KOPT-K1 (cell line): ENCODE results near the gene C8A.

Experiments used
- H3K27ac ChIP-seq: fragments of 200-600 bp; sonication (generic); 2 replicates; pipeline ENCODE4 v1.5.1; 2016; ENCODE audit warnings: antibody characterized with exemption, mild to moderate bottlenecking, low read depth, low read length; ENCODE audit not compliant: poor library complexity, severe bottlenecking
- H3K36me3 ChIP-seq: fragments of 200-600 bp; sonication (generic); 2 replicates; pipeline ENCODE4 v1.5.1; 2017; ENCODE audit warnings: antibody characterized with exemption, mild to moderate bottlenecking, low read length, moderate library complexity; ENCODE audit not compliant: insufficient read depth
- H3K9me3 ChIP-seq: fragments of 200-600 bp; sonication (generic); 2 replicates; pipeline ENCODE4 v1.5.1; 2017; ENCODE audit warnings: antibody characterized with exemption, low read length, mild to moderate bottlenecking; ENCODE audit not compliant: insufficient read depth, poor library complexity, severe bottlenecking

Gene C8A

DNA sequence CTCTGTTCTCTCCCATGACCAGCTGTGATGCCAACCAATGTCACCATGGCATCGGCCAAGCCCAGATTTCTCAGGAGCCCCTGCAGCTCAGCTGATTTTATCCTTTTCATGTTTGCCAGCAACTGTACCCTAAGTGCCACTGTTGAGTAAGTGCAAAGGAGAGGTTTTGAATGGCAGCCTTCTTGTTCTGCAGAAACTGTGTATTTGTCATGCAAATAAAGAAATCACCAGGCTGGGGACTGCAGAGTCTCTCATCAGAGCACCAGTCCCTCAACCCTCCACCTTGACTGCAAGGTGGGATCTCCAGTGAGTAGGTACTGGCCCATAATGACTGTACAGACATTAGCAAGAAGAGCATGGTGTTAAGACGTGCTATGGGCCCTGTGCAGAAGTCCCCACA lies 84.6 kb downstream of the C8A start:
- Histone ChIP-seq H3K9me3 (no peaks in the 10 kb centered on the region), H3K36me3 (no peaks in the 10 kb centered on the region)

GRCh38 chr1:56940039-56940438 lies 85.4 kb downstream of the C8A start:
- H3K36me3 ChIP-seq = no peaks in the 10 kb centered on the region
- no peaks in the 10 kb centered on the region for H3K9me3 ChIP-seq
- no peak overlapping the region for H3K27ac ChIP-seq

More for the DNA sequence above, 84.6 kb downstream of the C8A start:
- H3K27ac ChIP-seq = no peak overlapping the region

GRCh38 chr1:56948403-56949023 lies 93.9 kb downstream of the C8A start:
- no peaks in the 10 kb centered on the region for H3K9me3 ChIP-seq

DNA sequence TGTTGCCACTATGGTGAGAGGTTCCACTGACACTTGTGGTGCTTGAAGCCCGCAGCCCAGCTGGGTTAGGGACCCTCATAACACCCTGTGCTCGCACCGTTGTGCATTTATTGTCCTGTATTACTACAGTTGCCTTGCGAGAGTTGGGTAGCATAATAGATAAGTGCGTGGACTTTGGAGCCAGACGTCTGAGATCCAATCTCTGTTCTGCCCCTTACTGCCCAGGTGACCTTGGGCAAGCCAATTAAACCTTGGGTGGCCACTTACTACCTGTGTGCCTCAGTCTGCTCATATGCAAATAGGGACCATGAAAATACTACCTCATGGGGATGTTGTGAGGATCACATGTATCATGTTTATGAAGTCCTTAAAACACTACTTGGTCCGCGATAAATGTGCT lies 97.9 kb downstream of the C8A start:
- no peak overlapping the region for H3K27ac ChIP-seq
- no peaks in the 10 kb centered on the region for H3K36me3 ChIP-seq
- H3K9me3 ChIP-seq = no peaks in the 10 kb centered on the region

More at GRCh38 chr1:56948403-56949023, 93.9 kb downstream of the C8A start:
- Histone ChIP-seq H3K27ac (no peak overlapping the region), H3K36me3 (no peaks in the 10 kb centered on the region)

DNA sequence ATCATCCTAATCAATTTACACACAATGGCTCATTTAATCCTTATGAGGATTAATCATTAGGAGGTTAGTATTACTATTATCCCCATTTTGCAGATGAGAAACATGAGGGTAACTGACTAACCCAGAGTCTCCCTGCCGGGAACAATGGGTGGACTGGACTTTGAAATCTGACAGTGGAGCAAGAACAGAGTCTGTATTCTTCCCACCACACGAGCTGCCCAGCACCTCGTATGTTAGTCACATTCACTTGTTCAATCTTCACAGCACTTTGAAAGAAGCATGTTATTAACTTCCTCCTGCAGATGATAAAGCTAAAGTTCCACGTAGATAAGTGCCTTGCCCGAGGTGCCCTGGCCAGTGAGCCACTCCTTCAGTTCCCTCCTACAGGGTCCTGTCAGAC lies 98.8 kb downstream of the C8A start:
- H3K9me3 ChIP-seq = no peaks in the 10 kb centered on the region
- H3K36me3 ChIP-seq = no peaks in the 10 kb centered on the region
- no peak overlapping the region for H3K27ac ChIP-seq

DNA sequence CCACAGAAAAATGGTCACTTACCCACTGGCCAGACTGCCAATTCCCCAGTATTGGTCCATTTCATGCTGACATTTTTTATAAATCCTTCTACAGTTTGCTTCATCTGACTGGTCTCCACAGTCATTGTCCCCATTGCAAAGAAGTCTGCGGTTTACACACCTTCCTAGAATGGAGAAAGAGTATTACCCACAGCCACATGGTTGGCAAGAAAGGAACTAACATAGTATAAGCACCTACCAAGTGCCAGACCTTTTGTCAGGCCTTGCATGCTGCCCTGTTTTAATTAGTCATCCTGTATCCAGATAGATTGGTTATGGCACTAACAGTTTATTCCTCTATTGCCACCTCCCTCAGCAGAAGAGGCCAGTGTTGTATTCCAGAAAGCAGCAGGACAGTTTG lies 100.1 kb downstream of the C8A start:
- H3K27ac ChIP-seq = no peak overlapping the region
- H3K36me3 ChIP-seq = no peaks in the 10 kb centered on the region
- H3K9me3 ChIP-seq = no peaks in the 10 kb centered on the region

GRCh38 chr1:56957931-56958330 lies 103.3 kb downstream of the C8A start:
- Histone ChIP-seq H3K36me3 (no peaks in the 10 kb centered on the region), H3K9me3 (no peaks in the 10 kb centered on the region), H3K27ac (no peak overlapping the region)

GRCh38 chr1:56958526-56958925 lies 103.9 kb downstream of the C8A start:
- Histone ChIP-seq H3K27ac (no peak overlapping the region), H3K36me3 (no peaks in the 10 kb centered on the region), H3K9me3 (no peaks in the 10 kb centered on the region)

- Histone ChIP-seq H3K9me3 (no peaks in the 10 kb centered on the region), H3K27ac (no peak overlapping the region), H3K36me3 (no peaks in the 10 kb centered on the region)
These were observed 106.8 kb downstream of the C8A start for GRCh38 chr1:56961426-56961825.

DNA sequence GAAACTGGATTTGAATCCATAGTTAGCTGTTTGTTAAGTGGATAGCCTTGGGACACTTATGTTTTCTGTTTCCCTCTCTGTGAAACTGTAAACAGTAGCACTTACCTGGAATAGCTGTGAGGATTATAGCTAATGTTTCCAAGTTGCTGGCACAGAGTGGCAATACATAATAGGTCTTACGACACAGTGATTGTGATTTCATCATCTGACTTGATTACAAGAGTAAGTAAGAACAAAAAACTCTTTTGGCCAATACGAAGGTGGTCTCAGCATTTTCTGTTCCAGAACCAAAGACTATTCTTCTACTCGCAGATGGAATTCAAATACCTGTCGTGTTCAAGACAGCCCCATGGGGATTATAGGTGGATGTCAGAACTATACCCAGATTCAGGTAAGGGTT lies 109.1 kb downstream of the C8A start:
- no peaks in the 10 kb centered on the region for H3K36me3 ChIP-seq
- no peaks in the 10 kb centered on the region for H3K9me3 ChIP-seq
- no peak overlapping the region for H3K27ac ChIP-seq

- H3K36me3 ChIP-seq = no peaks in the 10 kb centered on the region
- no peaks in the 10 kb centered on the region for H3K9me3 ChIP-seq
- H3K27ac ChIP-seq = no peak overlapping the region
These were observed 109.9 kb downstream of the C8A start for GRCh38 chr1:56964349-56965017.

DNA sequence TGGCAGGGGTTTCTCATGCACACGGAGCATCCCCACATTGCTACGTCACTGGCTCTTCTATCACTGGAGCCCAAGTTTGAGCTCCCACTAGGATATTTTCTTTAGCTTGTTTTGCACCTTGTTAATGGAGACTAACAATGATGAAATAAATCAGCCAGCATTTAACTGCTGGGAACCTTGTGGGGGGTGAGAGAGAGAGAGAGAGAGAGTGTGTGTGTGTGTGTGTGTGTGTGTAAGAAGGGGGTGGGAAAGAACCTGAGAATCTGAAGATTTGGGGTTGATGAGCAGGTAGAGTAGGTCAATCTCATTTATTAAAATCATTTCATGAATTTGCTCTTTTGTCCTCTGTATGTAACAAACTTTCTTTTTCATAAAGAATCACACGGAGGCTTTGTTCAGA lies 110.6 kb downstream of the C8A start:
- no peaks in the 10 kb centered on the region for H3K36me3 ChIP-seq
- no peak overlapping the region for H3K27ac ChIP-seq
- no peaks in the 10 kb centered on the region for H3K9me3 ChIP-seq

DNA sequence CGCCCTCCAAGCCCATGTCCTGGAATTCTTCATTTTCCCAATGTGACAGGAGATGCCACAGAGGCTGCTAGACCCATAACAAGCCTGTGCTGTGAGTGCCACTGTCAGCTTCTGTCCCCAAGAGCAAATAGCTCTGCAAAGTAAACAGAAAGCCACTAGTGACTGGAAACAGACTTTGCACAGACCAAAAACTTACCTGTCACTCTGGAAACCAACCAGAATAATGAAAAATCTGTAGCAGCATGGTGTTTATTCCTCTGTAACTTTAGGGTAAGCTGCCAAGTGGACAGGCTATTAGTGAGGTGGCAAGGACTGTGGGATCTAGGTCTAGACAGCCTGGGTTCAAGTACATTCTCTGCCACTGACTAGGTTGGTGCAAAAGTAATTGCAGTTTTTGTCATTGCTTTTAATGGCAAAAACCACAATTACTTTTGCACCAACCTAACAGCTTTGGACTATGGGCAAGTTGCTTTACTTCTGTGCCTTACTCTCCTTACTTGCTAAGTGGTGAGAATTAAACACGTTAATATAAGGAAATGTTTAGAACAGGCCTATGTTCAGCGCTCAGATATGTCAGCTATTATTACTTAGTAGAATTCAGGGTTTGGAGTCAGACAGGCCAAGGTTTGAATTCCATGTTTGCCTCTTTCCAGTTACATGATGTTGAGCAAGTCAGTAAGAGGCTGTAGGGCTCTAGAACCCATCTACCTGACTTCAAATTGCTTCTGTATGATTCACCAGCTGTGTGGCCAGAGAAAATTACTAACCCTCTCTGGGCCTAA lies 111.5 kb downstream of the C8A start, which contains the start of gene C8B:
Gene C8B, minus strand, starts transcription at position 100 of the 782 bp plus-strand sequence. Its CDS starts 67 bp downstream, at position 33.
- Histone ChIP-seq H3K27ac (no peak within 1 kb of the TSS), H3K9me3 (no peaks in the 10 kb centered on the region), H3K36me3 (no peaks in the 10 kb centered on the region)

DNA sequence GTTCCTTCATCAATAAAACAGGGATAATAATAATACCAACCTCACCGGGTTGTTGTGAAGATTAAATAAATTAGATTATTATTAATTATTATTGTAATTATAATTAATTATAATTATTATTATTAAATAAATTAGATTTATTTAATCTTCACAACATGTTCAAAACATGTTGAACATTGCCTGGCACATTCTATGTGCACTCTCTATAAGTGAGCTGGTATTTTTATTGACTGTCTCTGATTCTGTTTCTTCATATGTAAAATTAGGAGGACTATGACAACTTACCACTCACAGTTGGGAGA lies 112.1 kb downstream of the C8A start:
- no peak overlapping the region for H3K27ac ChIP-seq

DNA sequence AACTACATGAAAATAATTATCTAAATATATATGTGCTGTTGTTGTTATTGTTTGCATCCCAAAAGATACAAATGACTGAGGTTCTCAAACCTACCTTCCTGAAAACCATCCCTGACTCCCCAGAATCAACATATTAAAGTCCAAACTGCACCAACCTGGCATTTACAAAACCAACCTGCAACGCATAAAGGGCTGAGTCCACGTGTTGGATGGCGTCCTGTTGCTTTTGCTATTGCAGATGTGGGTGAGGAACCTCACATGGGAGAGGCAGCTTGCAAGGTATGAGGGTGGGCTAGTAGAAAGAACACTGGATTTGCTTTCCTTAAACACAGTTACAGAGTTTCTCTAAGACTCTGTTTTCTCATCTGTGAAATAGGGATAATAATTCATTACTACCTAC lies 112.8 kb downstream of the C8A start:
- H3K36me3 ChIP-seq = no peaks in the 10 kb centered on the region
- no peak overlapping the region for H3K27ac ChIP-seq
- no peaks in the 10 kb centered on the region for H3K9me3 ChIP-seq

More for the DNA sequence above, 112.1 kb downstream of the C8A start:
- no peaks in the 10 kb centered on the region for H3K36me3 ChIP-seq
- H3K9me3 ChIP-seq = no peaks in the 10 kb centered on the region
